GM20431 (cell line): Measurements from ENCODE around the gene UBAP1L.

Experiments
- in situ Hi-C: fragments of 300-500 bp; cut with MseI, MboI; formaldehyde crosslinking; loops from one replicate; pipeline ENCODE4 v1.15.0; 2020; ENCODE audit warnings: low sequenced_read_pairs; ENCODE audit not compliant: unreplicated experiment

The UBAP1L gene

GRCh38 chr15:65069179-65069578 lies 45.8 kb downstream of the UBAP1L start:
- in situ Hi-C loops: no loop called here

GRCh38 chr15:65068403-65068788 lies 46.6 kb downstream of the UBAP1L start:
- in situ Hi-C loops: no loop called here

- in situ Hi-C loops: no loop called here
These were observed 47.2 kb downstream of the UBAP1L start, which contains the start of gene RASL12 for GRCh38 chr15:65067645-65068402. TSS of gene RASL12 (minus strand) at chr15:65067991. CDS start at chr15:65067835, 156 bp downstream.

- in situ Hi-C loops: no loop called here
These were observed 47.7 kb downstream of the UBAP1L start for GRCh38 chr15:65067317-65067644.

GRCh38 chr15:65066635-65067316 lies 48.2 kb downstream of the UBAP1L start:
- in situ Hi-C loops: no loop called here

GRCh38 chr15:65066001-65066634 lies 48.9 kb downstream of the UBAP1L start:
- in situ Hi-C loops: no loop called here

- in situ Hi-C loops: no loop called here
These were observed 52.3 kb downstream of the UBAP1L start for GRCh38 chr15:65062726-65063125.

- in situ Hi-C loops: no loop called here
These were observed 52.9 kb downstream of the UBAP1L start for GRCh38 chr15:65062061-65062460.

GRCh38 chr15:65060641-65061397 lies 54.2 kb downstream of the UBAP1L start:
- in situ Hi-C loops: no loop called here

- in situ Hi-C loops: no loop called here
These were observed 54.9 kb downstream of the UBAP1L start for GRCh38 chr15:65059931-65060596.

- in situ Hi-C loops: no loop called here
These were observed 55.6 kb downstream of the UBAP1L start for GRCh38 chr15:65059369-65059750.

- in situ Hi-C loops: no loop called here
These were observed 56.3 kb downstream of the UBAP1L start for GRCh38 chr15:65058394-65059368.

- in situ Hi-C loops: no loop called here
These were observed 57.5 kb downstream of the UBAP1L start for GRCh38 chr15:65057549-65057940.

GRCh38 chr15:65056868-65057548 lies 58.0 kb downstream of the UBAP1L start:
- in situ Hi-C loops: no loop called here

- in situ Hi-C loops: no loop called here
These were observed 58.9 kb downstream of the UBAP1L start for GRCh38 chr15:65056106-65056505.

GRCh38 chr15:65055201-65055870 lies 59.7 kb downstream of the UBAP1L start:
- in situ Hi-C loops: no loop called here

GRCh38 chr15:65054333-65055200 lies 60.4 kb downstream of the UBAP1L start:
- in situ Hi-C loops: no loop called here
